ENCODE results near the gene SLC38A3.
A peak's percentile ranks its signal among the peaks of the same experiment; 100 is the strongest.
"Not testable (repeated sequence)": the region's sequence is repeated elsewhere in the genome, so short reads cannot be mapped to it uniquely, and the experiment has no call there.

Gene SLC38A3

GRCh38 chr3:50241713-50242380, 36.8 kb downstream of the SLC38A3 start:
- no peak for DNase-seq (ENCODE audit: low spot score)
- no peak for TF ChIP-seq CTCF (IDR thresholded peaks at IDR 0.05; ENCODE audit: extremely low read depth, missing control alignments)

DNA sequence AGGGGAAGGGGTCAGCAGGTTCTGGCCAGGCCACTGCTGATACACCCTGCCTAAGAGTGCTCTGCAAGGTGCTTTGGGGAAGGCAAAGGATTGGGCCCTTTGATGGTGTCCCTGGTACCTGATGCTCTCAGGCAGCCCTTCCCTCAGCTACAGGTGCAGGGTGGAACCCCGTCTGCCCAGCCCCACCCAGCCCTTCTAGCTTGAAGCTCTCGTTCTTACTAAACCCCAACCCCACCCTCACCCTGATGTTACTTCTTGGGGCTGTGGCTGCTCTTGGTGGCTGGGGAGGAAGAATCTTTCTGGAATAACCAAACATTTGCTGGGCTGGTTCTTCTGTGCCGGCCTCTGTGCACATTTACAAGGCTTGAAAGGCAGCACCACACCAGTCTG, 37.3 kb downstream of the SLC38A3 start:
- TF ChIP-seq CTCF (IDR thresholded peaks at IDR 0.05; ENCODE audit: extremely low read depth, missing control alignments) = no peak
- no peak for DNase-seq (ENCODE audit: low spot score)

GRCh38 chr3:50242851-50243542, 37.9 kb downstream of the SLC38A3 start:
- no peak for TF ChIP-seq CTCF (IDR thresholded peaks at IDR 0.05; ENCODE audit: extremely low read depth, missing control alignments)
- no peak for DNase-seq (ENCODE audit: low spot score)

DNA sequence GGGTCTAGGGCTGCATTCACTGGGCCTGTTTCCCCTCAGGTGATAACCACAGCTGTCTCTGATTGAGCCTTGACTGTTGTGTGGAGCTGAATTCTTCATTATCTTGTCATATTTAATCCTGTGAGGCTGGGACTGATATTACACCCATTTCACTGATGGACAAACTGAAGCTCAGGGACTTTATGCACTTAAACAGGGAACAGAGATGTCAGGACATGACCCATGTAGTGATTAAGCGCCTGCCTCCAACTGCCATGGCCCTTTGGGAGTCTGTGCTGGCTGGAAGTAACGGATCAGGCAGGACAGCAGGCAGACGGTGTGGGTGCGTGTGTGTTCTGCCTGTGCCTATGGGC, 38.4 kb downstream of the SLC38A3 start:
- TF ChIP-seq CTCF (IDR thresholded peaks at IDR 0.05; ENCODE audit: extremely low read depth, missing control alignments) = no peak
- DNase-seq (ENCODE audit: low spot score) = no peak

DNA sequence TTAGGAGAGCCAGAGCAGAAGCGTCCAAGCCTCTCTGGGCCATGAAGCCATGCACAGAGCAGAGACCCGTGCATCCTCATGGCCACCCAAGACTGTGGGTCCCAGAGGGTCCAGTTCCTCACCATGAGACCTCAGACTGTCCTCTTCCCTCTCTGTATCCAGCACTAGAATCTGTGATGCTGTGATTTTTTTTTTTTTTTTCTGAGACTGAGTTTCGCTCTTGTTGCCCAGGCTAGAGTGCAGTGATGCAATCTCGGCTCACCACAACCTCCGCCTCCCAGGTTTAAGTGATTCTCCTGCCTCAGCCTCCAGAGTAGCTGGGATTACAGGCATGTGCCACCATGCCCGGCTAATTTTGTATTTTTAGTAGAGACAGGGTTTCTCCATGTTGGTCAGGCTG, 39.7 kb downstream of the SLC38A3 start:
- not testable (repeated sequence) for DNase-seq (ENCODE audit: low spot score)

GRCh38 chr3:50245251-50245745, 40.2 kb downstream of the SLC38A3 start:
- DNase-seq (ENCODE audit: low spot score) = no peak

DNA sequence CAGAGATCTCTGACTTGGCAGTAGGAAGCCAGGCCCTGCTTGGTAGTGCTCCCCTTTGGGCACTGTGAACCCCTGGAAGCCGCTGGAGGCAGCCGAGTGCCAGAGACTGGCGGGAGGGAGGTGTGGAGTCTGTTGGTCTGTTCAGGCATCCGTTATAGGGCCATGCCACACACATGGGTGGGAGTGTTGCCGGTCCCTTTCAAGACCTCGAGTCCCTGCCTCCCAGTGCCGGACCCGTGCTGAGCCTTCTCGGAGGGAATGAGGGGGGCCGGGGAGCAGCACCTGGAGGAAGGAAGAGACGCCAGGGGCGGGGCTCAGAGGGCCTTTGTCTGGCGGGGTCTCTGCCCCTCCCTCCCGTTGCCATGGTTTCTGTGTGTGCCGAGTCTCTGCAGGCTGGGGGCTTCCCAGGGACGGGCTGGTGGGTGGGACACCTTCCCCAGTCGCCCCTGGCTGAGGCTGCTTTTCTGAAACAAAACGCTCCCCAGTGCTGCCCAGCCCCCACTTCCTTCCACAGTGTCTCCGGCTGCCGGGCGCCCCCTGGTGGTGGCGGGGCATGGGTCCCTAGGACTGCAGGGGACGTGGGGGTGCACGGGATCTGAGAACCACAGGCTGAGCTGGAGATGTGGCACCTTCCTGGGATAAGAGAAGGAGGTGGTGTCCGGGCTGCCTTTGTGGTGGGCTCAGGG, 40.9 kb downstream of the SLC38A3 start:
- peak; percentile 82 for DNase-seq (ENCODE audit: low spot score)
- TF ChIP-seq CTCF (IDR thresholded peaks at IDR 0.05; ENCODE audit: extremely low read depth, missing control alignments) = peak; percentile 96

More at GRCh38 chr3:50245251-50245745, 40.2 kb downstream of the SLC38A3 start:
- no peak for TF ChIP-seq CTCF (IDR thresholded peaks at IDR 0.05; ENCODE audit: extremely low read depth, missing control alignments)

Data from GM20000 (cell line).